Right ventricle myocardium inferior (tissue), 1 donor: ENCODE results near the gene WNT9A. TPM values are rescaled to one million over a fixed set of nuclear protein-coding genes. Genes with fewer than 3 reads are reported as not detected.
"Not testable (repeated sequence)": the region's sequence is repeated elsewhere in the genome, so short reads cannot be mapped to it uniquely, and the experiment has no call there.

ENCODE experiments used
- ATAC-seq: fragments of 200-7000 bp; cut with Tn5 transposase; one replicate; pipeline ENCODE4 v1.9.1; 2020; ENCODE audit warnings: mild to moderate bottlenecking, moderate library complexity
- DNase-seq: peaks from one replicate; pipeline ENCODE4 v3.0.0; 2021; ENCODE audit errors: missing footprints
- intact Hi-C: fragments of 100-400 bp; cut with DNase I; formaldehyde crosslinking; loops from one replicate; pipeline ENCODE4 v1.11.0; 2022
- total RNA-seq: library from RNA; stranded (reverse); fragmentation: NEBNext Ultra II Directional; extraction: Animal tissue kit (Norgen Biotek cat#: 25700); gene quantifications from one replicate; pipeline ENCODE4 v1.2.1, GENCODE V29; 2021
- donor health status: DM: no; HTN: yes; CAD: no; lungs with severe emphysema.

WNT9A gene
- total RNA-seq, 1 donor from 2014 or later, result 0.73 TPM

GRCh38 chr1:227917081-227917950 is 30.4 kb downstream of the WNT9A start:
- DNase-seq, result peak; percentile 61
- ATAC-seq, result no peak
- intact Hi-C loops, result no loop called here

- peak; percentile 17 for DNase-seq
- intact Hi-C loops, result no loop called here
- no peak for ATAC-seq
These were observed 31.1 kb downstream of the WNT9A start for GRCh38 chr1:227916655-227917054.

GRCh38 chr1:227915564-227916553 is 31.9 kb downstream of the WNT9A start:
- no peak for ATAC-seq
- peak; percentile 63 for DNase-seq
- intact Hi-C loops, result no loop called here

DNA sequence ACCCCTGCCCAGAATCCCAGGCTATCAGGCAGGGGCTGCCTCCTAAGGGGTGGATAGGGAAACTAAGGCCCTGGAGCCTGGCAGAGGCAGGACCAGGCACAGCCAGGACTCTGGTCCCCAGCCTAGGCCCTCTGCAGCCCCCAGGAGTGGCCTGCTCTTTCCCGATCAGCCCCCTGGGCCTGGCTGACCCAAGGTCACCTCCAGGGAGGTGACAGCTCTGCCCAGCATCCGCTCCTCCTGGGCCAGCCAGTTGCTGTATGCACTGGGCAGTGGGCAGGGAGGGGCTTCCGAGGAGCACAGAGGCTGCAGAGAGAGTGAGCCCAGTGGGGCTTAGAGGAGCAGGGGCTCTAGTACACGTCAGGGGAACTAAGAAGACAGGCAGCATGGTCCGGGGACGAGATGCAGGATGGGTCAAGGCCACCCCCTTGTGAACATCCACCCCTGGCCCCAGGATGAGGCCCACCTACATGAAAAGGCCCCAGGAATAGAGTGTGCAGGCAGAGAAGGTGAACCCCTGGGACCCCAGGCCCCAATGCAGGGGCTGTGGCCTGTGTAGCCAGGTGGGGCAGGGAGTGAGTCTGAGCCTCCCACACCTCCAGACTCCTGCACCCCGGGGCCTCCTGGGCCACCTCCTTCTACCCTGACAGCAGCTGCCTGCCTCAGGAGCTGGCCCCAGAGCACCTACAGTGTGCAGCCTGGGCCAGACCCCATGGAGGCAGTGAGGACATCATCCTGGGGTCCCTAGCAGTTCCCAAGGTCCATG is 32.8 kb downstream of the WNT9A start:
- ATAC-seq (no peak), DNase-seq (peak; percentile 55)
- intact Hi-C loops, result no loop called here

DNA sequence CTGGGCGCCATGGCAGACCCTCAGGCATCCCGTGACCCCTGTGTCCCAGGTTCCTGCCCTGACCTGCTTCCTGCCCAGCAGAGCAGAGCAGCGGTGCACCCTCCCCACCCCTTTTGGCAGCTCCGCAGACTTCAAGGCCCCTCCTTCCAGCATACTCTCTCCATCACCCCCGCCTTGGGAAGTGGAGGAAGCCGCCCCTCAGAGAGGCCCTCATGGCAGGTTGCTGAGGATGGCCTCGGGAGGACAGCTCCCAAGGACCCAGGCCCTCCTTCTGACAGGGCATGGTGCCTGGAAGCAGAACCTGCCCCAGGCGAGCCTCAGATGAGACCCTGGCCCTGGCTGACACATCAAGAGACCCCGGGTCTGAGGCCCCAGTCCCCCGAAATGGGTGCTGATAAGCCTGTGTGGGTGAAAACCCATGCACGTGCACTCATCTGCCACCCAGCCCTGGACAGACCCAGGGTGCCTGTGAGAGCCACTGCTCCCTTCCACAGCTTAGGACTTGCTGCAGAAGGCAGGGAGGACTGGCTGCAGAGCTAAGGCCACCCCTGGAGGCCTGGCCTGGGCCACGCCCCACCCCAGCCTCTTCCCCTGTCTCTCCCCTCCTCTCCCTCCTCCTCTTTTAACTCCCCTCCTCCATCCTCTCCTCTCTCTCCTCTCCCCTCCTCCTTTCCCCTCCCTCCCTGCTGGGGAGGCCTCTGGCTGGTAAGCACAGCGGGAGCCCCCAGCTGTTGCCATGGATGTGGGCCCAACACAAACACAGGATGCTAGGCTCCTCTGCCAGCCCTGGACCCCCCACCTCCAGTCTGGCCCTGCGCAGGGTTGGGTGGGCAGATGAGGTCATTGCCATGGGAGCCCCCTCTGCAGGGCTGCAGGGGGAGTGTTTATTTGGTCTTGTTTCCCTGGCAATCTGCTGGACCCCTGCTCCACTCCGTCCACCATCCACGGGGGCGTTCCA is 33.7 kb downstream of the WNT9A start:
- DNase-seq (peak; percentile 64), ATAC-seq (no peak)
- intact Hi-C loops, result no loop called here

DNA sequence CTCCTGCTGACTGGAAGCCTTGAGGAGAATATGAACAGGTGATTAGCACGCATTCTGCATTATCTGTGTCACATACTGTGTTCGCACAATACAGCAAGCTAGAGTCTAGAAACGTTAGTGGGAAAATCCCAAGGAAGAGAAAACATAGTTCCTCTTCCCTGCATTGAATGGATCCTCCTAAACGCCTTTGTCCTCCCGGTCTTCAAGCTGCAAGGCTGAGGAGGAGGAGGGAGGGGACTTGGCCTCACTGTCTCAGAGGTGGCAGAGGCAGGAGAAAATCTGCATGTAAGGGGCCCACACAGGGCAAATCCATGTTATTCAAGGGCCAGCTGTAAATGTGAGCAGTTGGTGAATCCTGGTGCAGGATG is 34.4 kb downstream of the WNT9A start:
- ATAC-seq (no peak), DNase-seq (peak; percentile 31)
- intact Hi-C loops, result no loop called here

DNA sequence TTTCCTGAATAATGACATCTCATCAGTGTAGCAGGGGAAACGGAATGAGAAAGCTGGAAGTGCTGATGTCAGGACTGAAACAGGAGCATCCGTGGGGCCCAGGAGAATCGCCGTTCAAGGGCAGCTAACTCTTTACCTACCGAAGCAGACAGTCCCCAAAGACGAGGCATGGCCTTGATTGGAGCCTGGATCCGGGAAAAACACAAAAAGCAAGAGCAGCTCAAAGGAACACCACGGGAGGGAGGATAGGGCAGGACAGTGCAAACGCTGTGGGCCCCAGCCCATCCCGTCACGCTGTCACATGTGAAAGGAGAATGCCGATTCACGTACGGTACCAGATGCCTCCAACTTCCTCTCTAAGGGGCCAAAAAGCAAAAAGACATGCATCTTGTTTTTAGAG is 34.9 kb downstream of the WNT9A start:
- intact Hi-C loops, result no loop called here
- DNase-seq (peak; percentile 47), ATAC-seq (no peak)

DNA sequence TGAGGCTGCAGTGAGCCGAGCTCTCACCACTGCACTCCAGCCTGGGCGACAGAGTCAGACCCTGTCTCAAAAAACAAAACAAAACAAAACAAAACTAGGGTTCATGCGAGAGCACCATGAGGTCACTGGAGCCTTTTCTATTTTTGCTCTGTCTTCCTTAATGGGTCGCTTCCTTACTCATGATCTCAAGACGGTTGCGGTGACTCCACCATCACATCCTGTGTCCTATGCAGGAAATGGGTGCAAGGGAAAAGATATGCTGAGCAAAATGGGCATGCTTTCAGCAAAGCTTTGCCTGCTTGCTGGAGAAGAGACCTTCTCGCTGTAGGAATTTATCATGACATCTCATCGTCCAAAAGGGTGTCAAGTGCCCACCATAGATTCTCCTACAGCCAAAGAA is 36.4 kb downstream of the WNT9A start:
- no peak for ATAC-seq
- intact Hi-C loops, result no loop called here
- peak; percentile 23 for DNase-seq

- ATAC-seq (no peak), DNase-seq (peak; percentile 5)
- intact Hi-C loops, result no loop called here
These were observed 37.1 kb downstream of the WNT9A start for GRCh38 chr1:227910511-227911153.

GRCh38 chr1:227909923-227910328 is 37.8 kb downstream of the WNT9A start:
- ATAC-seq, intact Hi-C loops: not testable (repeated sequence)
- peak; percentile 8 for DNase-seq

DNA sequence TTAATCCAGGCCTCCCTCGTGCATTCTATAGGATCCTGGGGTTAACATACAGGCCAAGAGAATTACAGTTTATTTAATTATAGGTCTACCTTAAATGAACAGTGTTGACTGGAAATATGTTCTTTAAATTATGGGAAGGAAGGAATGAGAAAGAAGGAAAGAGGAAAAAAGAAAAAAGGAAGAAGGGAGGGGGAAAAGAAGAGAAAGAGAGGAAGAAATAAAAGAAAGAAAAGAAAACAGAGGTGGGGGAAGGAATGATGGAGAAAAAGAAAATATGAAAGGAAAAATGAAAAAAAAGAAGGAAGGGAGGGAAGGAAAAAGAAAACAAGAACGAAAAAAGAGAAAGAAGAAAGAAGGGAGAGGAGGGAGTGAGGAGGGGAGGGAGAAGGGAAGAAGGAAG is 38.5 kb downstream of the WNT9A start:
- DNase-seq, result no peak
- intact Hi-C loops, result no loop called here
- ATAC-seq, result no peak

- DNase-seq (no peak), ATAC-seq (no peak)
- intact Hi-C loops, result no loop called here
These were observed 39.4 kb downstream of the WNT9A start for GRCh38 chr1:227908359-227908758.

DNA sequence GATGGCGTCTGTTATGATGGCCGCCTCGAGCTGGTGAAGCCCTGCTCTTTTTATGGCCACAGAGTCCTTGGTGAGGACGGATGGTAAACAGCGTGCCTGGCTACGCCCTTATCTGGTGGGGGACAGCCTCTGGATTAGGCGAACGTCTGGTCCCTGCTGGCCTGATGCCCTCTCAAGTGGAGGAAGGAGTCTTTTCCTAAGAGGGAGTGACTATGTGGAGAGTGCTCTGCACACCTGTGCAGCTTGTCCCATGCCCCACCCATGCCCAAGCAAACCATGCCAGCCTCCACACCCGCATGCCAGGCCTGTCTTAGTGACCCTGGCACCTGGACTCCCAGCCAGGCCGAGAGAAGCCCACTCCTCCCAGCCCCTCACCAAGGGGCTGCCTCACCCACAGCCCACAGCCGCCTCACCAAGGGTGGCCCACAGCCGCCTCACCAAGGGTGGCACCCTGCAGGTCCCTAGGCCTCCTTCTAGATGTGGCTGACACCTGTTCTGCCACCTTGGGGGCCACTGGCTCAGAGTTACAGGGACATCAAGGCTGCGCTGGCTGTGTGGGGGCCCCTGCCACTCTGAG is 40.2 kb downstream of the WNT9A start:
- intact Hi-C loops, result no loop called here
- no peak for ATAC-seq
- DNase-seq, result peak; percentile 21

GRCh38 chr1:227906550-227907071 is 41.1 kb downstream of the WNT9A start:
- intact Hi-C loops, result no loop called here
- ATAC-seq (no peak), DNase-seq (no peak)

DNA sequence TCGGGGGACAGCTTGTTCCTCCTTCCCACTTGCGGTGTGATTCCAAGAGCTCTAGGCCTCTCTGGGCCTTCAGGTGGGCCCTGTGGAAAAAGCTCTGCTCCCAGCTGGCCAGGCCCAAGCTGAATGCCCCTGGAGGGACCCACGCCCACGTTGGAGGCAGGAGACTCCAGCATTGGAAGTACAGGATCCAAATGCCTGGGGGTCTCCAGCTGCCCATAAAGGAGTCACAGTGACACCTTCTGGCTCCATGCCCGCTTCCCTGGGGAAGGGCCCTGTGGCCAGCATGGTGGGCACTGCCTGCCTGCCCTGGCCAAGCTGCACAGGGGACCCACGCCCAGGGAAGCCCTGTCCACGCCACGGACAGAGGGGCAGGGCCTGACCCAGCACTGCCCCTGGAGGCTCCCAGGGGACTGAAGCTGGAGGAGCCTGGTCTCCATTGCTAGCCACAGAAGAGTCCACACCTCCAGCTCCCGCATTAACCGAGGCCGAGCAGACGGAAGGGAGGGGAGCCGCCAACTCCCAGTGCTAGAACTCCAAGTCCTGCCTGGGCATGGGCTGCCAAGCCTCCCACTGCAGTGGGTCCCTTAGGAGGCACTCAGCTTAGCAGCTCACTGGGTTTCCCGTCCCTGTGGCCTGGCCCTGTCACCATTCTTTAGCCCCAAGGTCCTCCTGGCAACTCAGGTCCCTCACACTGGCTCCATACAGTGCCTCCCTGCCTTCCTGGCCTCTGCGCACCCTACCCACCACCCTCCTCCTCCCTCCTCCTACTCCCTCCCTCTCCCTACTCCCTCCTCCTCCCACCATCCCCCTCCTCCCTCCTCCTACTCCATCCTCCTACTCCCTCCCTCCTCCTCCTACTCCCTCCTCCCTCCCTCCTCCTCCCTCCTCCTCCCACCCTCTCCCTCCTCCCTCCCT is 41.9 kb downstream of the WNT9A start:
- no peak for ATAC-seq

More for the DNA sequence above, 41.9 kb downstream of the WNT9A start:
- intact Hi-C loops, result no loop called here
- DNase-seq, result peak; percentile 28
